K562 (cell line): ENCODE data around the gene CTAG2.

Experiments used
- ELF4 ChIP-seq: fragments of 450-650 bp; formaldehyde crosslinking; IDR thresholded peaks from 2 replicates; pipeline ENCODE4 v1.4.0; 2022; ENCODE audit warnings: missing genetic modification characterization
- RAD21 ChIP-seq, 2 experiments: fragments of 250-450 bp in 1 of 2; fragments of 450-650 bp in 1 of 2; sonication (Bioruptor Pico) in 1 of 2; formaldehyde crosslinking in 1 of 2; IDR thresholded peaks in 1 of 2; conservative IDR thresholded peaks in 1 of 2; 2 replicates each; pipeline versions ENCODE4 v1.4.0 to v1.8.0; 2020 to 2022; ENCODE audit warnings: mild to moderate bottlenecking in 2 of 2, moderate library complexity in 1 of 2
- SAP30 ChIP-seq: fragments of 200-600 bp; sonication (generic); IDR thresholded peaks from 2 replicates; pipeline ENCODE4 v1.6.1; 2012; ENCODE audit warnings: borderline replicate concordance, low read depth, mild to moderate bottlenecking, moderate library complexity, low read length, control low read depth, inconsistent platforms; ENCODE audit not compliant: insufficient read depth, poor library complexity, severe bottlenecking
- SP2 ChIP-seq: IDR thresholded peaks from 2 replicates; pipeline ENCODE4 v1.6.1; 2011; ENCODE audit warnings: mild to moderate bottlenecking, low read depth, low read length, moderate library complexity; ENCODE audit not compliant: poor library complexity, severe bottlenecking; ENCODE audit errors: extremely low read depth
- ZNF232 ChIP-seq: sonication (generic); formaldehyde crosslinking; IDR thresholded peaks from 2 replicates; pipeline ENCODE4 v1.8.0; 2022; ENCODE audit warnings: mild to moderate bottlenecking, missing genetic modification reagents
- ZNF274 ChIP-seq: IDR thresholded peaks from 2 replicates; pipeline ENCODE4 v1.6.1; 2011; ENCODE audit warnings: low read depth, mild to moderate bottlenecking, low read length, moderate library complexity, borderline replicate concordance
- TF ChIP-seq, protein P1 (sequence below): sonication (generic); formaldehyde crosslinking; IDR thresholded peaks from 2 replicates; pipeline ENCODE4 v1.8.0; 2023; ENCODE audit warnings: mild to moderate bottlenecking, missing genetic modification reagents
- TF ChIP-seq, protein P2 (sequence below), 3 experiments: IDR thresholded peaks in 2 of 3; conservative IDR thresholded peaks in 1 of 3; 2 replicates each; pipeline ENCODE4 v1.5.1; 2011 to 2012; ENCODE audit warnings: low read length in 3 of 3, mild to moderate bottlenecking in 3 of 3, control low read depth in 2 of 3, improper control_type of control experiment in 1 of 3, inconsistent platforms in 1 of 3, low read depth in 1 of 3, mixed read lengths in 1 of 3, moderate library complexity in 1 of 3; ENCODE audit not compliant: insufficient read depth in 2 of 3

DNA sequence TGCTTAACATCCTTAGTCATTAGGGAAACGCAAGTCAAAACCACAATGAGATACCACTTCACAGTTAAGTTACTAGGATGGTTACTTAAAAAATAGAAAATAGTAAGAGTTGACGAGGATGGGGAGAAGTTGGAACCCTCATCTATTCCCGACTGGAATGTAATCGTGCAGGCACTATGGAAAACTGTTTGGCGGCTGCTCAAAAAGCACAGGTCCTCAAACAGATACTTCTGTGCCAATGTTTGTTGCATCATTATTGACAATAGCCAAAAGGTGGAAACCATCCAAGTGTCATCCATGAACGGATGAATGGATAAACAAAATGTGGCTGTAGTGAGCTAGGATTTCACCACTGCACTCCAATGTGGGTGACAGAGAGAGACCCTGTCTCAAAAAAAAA is 46.0 kb downstream of the CTAG2 start:
- TF ChIP-seq ZNF274 (no peak), RAD21 (CRISPR knock-in tag; conservative IDR thresholded peaks at IDR 0.05 in 1 of 2, IDR thresholded peaks at IDR 0.05 in 1 of 2) (no peak), ZNF232 (CRISPR knock-in tag) (no peak), SAP30 (no peak), ELF4 (CRISPR knock-in tag) (no peak), SP2 (no peak)
- TF ChIP-seq, protein P1, sequence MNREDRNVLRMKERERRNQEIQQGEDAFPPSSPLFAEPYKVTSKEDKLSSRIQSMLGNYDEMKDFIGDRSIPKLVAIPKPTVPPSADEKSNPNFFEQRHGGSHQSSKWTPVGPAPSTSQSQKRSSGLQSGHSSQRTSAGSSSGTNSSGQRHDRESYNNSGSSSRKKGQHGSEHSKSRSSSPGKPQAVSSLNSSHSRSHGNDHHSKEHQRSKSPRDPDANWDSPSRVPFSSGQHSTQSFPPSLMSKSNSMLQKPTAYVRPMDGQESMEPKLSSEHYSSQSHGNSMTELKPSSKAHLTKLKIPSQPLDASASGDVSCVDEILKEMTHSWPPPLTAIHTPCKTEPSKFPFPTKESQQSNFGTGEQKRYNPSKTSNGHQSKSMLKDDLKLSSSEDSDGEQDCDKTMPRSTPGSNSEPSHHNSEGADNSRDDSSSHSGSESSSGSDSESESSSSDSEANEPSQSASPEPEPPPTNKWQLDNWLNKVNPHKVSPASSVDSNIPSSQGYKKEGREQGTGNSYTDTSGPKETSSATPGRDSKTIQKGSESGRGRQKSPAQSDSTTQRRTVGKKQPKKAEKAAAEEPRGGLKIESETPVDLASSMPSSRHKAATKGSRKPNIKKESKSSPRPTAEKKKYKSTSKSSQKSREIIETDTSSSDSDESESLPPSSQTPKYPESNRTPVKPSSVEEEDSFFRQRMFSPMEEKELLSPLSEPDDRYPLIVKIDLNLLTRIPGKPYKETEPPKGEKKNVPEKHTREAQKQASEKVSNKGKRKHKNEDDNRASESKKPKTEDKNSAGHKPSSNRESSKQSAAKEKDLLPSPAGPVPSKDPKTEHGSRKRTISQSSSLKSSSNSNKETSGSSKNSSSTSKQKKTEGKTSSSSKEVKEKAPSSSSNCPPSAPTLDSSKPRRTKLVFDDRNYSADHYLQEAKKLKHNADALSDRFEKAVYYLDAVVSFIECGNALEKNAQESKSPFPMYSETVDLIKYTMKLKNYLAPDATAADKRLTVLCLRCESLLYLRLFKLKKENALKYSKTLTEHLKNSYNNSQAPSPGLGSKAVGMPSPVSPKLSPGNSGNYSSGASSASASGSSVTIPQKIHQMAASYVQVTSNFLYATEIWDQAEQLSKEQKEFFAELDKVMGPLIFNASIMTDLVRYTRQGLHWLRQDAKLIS: no peak
- TF ChIP-seq, protein P2, sequence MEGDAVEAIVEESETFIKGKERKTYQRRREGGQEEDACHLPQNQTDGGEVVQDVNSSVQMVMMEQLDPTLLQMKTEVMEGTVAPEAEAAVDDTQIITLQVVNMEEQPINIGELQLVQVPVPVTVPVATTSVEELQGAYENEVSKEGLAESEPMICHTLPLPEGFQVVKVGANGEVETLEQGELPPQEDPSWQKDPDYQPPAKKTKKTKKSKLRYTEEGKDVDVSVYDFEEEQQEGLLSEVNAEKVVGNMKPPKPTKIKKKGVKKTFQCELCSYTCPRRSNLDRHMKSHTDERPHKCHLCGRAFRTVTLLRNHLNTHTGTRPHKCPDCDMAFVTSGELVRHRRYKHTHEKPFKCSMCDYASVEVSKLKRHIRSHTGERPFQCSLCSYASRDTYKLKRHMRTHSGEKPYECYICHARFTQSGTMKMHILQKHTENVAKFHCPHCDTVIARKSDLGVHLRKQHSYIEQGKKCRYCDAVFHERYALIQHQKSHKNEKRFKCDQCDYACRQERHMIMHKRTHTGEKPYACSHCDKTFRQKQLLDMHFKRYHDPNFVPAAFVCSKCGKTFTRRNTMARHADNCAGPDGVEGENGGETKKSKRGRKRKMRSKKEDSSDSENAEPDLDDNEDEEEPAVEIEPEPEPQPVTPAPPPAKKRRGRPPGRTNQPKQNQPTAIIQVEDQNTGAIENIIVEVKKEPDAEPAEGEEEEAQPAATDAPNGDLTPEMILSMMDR (IDR thresholded peaks at IDR 0.05 in 2 of 3, conservative IDR thresholded peaks at IDR 0.05 in 1 of 3; ENCODE audit: insufficient read depth in 2 of 3, low read depth in 1 of 3, low read length in 3 of 3): no peak
